NCI-H2081 (cell line): ENCODE results near the gene NSUN5.
"Not testable (repeated sequence)": the region's sequence is repeated elsewhere in the genome, so short reads cannot be mapped to it uniquely, and the experiment has no call there.

Experiments used
- DNase-seq, 2 experiments: peaks; one replicate each; lab custom pipeline; 2025; lab: John Stamatoyannopoulos, UW

Gene NSUN5

DNA sequence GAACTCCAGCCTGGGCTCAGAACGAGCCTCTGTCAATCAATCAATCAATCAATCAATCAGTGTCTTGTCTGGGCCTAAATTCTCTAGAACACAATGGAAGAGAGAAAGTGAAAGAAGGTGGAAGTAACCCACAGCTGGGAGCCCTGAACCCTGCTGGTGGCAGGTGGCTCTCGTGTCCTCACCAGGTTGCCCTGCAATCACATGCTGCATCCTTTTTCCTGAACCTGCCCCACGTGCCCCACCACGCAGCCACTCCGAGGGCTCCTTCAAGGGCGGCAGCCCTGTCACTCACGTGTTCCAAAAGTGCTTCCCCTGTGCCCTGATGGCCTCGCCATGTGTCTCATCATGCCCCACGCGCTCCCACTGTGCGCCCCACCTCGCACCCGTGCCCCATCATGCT is 18.8 kb upstream of the NSUN5 start:
- DNase-seq = not testable (repeated sequence)

DNA sequence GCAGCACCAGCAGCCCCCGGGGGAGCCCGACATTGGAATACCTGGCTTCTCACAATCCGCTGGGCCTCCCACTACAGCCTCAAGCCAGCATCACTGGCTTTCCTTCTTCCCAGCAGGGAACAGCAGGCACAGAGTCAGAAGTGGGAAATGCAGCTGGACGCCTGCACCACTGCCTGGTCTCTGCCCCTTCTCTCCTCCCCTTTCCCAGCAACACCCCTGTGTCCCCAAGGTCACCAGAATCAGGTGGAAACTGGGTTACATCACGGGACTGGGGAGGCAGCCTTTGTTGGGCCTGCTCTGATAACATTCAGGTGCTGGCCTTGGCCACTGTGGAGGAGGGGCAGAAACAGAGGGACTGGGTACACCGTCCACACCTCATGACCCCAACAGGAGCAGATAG is 16.8 kb upstream of the NSUN5 start:
- DNase-seq = not testable (repeated sequence)

- DNase-seq = peak; percentile 54 to 66
These were observed 15.6 kb upstream of the NSUN5 start for GRCh38 chr7:73324081-73324845.

- not testable (repeated sequence) for DNase-seq
These were observed 14.9 kb upstream of the NSUN5 start for GRCh38 chr7:73323434-73324080.

DNA sequence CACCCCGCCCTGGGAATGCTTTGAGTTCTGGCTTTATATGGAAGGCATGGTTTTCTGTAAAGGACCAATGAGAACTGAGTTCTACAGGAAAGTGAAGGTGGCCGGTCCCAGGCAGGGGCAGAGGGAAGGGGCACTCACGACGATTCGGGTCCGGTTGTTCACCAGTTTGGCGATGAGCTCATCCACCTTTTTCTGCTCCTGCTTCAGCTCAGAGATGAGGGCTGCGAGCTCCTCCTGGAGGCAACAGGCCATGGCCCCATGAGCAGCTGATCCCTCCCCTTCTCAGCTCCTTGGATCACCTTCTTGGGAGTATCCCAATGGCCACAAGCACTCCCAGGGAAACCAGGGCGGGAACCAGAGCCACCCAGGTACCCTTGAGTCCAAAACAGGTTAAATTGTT is 11.4 kb upstream of the NSUN5 start:
- not testable (repeated sequence) for DNase-seq

- DNase-seq = not testable (repeated sequence)
These were observed 10.9 kb upstream of the NSUN5 start for GRCh38 chr7:73319541-73319940.

- DNase-seq = not testable (repeated sequence)
These were observed 10.1 kb upstream of the NSUN5 start for GRCh38 chr7:73318656-73319204.

GRCh38 chr7:73316521-73316920 is 7.9 kb upstream of the NSUN5 start:
- no peak for DNase-seq

GRCh38 chr7:73314271-73314670 is 5.6 kb upstream of the NSUN5 start:
- no peak for DNase-seq

GRCh38 chr7:73313521-73313906 is 4.9 kb upstream of the NSUN5 start:
- DNase-seq = no peak

GRCh38 chr7:73312831-73313520 is 4.3 kb upstream of the NSUN5 start:
- no peak for DNase-seq

GRCh38 chr7:73311421-73311820 is 2.8 kb upstream of the NSUN5 start:
- DNase-seq = not testable (repeated sequence)

- DNase-seq = peak in 1 of 2 experiments; percentile 47
These were observed 457 bp downstream of the NSUN5 start for GRCh38 chr7:73308074-73308664.

GRCh38 chr7:73307436-73307835 is 1.2 kb downstream of the NSUN5 start:
- DNase-seq = no peak

DNA sequence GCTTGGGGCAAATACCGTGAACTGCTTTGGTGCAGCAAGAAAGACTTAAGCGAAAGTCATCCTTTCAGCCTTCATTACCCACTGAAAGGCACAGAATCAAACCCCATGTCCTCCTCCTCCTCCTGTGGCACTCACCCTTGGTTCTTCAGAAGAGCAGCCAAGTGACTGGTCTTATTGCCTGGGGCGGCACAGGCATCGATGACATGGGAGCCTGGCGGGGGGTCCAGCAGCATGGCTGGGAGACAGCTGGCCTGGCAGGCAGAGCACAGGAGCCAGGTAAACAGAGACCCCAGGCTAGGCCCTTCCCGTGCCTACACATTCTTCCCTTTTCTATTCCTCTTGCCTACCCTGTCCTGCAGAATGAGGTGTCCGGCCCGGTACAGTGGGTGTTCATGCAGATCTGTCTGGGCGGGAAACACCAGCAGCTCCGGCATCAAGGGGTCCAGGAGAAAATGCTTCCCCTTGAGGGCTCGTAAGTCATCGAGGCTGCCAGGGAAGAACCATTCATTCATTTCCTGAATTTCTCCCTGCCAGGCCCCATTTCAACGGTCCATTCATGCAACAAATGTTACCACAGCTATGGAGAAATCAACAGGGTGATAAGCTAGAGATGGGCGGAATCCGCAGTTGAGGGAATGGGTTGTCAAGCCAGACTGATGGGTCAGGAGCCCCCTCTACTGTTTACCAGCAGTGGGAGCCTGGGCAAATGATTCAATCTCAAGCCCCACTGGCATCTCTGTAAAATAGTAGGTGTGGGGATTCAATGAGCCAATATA is 3.8 kb downstream of the NSUN5 start:
- not testable (repeated sequence) for DNase-seq

- DNase-seq = no peak
These were observed 4.6 kb downstream of the NSUN5 start for GRCh38 chr7:73304071-73304470.

- DNase-seq = no peak
These were observed 5.1 kb downstream of the NSUN5 start for GRCh38 chr7:73303546-73303945.

GRCh38 chr7:73302846-73303245 is 5.8 kb downstream of the NSUN5 start:
- DNase-seq = not testable (repeated sequence)

DNA sequence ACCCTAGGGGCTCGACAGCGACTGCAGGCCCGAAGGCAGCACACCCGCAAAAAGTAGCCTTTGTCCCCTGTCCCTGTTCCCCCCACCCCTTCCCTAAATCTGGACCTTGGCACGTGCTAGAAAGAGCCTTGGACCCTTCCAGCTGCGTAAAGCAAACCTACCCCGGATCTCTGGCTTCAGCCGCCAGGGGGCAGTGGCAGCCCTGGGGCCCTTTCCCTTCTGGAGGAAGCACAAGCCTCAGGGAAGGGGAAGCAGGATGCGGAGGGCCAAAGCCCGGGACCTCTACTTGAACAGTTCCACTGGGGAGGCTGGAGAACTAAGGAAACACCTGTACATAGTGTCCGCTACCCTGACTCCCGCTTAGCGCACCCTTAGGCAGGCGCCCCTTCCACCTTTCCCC is 7.5 kb downstream of the NSUN5 start:
- DNase-seq = not testable (repeated sequence)

DNA sequence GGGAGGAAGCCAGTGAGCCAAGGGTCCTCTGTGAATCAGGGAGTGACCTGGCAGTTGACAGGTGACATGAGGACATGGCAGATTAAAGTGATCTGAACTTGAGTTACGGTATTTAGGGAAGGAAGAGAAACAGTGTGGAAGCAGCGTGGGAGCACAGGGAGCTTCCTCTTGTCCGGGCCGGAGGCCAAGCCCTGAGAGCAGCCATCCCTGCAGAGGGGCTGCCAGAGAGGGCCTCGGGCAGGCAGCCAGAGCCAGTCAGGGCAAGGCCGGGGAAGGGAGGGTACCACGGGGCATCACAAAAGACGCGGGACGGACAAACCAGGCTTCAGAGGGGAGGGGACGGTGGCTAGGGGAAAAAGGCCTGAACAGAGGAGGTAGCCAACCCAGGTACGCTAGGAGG is 8.8 kb downstream of the NSUN5 start:
- DNase-seq = not testable (repeated sequence)

DNA sequence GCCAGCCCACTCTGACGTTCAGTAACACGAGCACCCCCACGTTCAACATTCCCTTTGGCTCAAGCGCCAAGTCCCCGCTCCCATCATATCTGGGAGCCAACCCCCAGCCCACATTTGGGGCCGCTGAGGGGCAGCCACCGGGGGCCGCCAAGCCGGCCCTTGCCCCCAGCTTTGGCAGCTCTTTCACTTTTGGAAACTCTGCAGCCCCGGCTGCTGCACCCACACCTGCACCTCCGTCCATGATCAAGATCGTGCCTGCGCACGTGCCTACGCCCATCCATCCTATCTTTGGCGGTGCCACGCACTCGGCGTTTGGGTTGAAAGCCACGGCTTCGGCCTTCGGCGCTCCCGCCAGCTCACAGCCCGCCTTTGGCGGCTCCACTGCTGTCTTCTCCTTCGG is 10.9 kb downstream of the NSUN5 start:
- not testable (repeated sequence) for DNase-seq
